HG03432 (cell line): ENCODE results near the gene SPEM2.

Source experiments
- ATAC-seq: cut with Tn5 transposase; IDR thresholded peaks from one replicate; pipeline ENCODE4 v1.9.1; 2021; ENCODE audit warnings: mild to moderate bottlenecking, moderate library complexity; ENCODE audit not compliant: unreplicated experiment

SPEM2 gene

GRCh38 chr17:7440113-7440833 is 14.9 kb downstream of the SPEM2 start:
- ATAC-seq, result no peak

- ATAC-seq, result no peak
These were observed 15.4 kb downstream of the SPEM2 start for GRCh38 chr17:7440834-7441195.

- ATAC-seq, result no peak
These were observed 15.8 kb downstream of the SPEM2 start for GRCh38 chr17:7441266-7441665.

- no peak for ATAC-seq
These were observed 16.7 kb downstream of the SPEM2 start for GRCh38 chr17:7442142-7442541.

- no peak for ATAC-seq
These were observed 18.4 kb downstream of the SPEM2 start for GRCh38 chr17:7443499-7444485.

- ATAC-seq, result no peak
These were observed 19.5 kb downstream of the SPEM2 start, which contains the start of gene CHRNB1 for GRCh38 chr17:7444682-7445618. CHRNB1 (plus strand) TSS chr17:7445061; CDS start chr17:7445128, 67 bp downstream.

GRCh38 chr17:7445619-7445968 is 20.2 kb downstream of the SPEM2 start:
- ATAC-seq, result no peak

GRCh38 chr17:7448461-7448860 is 23.0 kb downstream of the SPEM2 start:
- ATAC-seq, result no peak

GRCh38 chr17:7459961-7460545 is 34.6 kb downstream of the SPEM2 start:
- no peak for ATAC-seq

- ATAC-seq, result no peak
These were observed 35.6 kb downstream of the SPEM2 start for GRCh38 chr17:7460850-7461660.

GRCh38 chr17:7462474-7463371 is 37.3 kb downstream of the SPEM2 start:
- no peak for ATAC-seq

- ATAC-seq, result no peak
These were observed 38.0 kb downstream of the SPEM2 start for GRCh38 chr17:7463372-7463846.

- no peak for ATAC-seq
These were observed 38.7 kb downstream of the SPEM2 start for GRCh38 chr17:7464081-7464480.

GRCh38 chr17:7465597-7466275 is 40.3 kb downstream of the SPEM2 start:
- no peak for ATAC-seq

- ATAC-seq, result no peak
These were observed 40.9 kb downstream of the SPEM2 start for GRCh38 chr17:7466318-7466638.

- ATAC-seq, result no peak
These were observed 41.4 kb downstream of the SPEM2 start for GRCh38 chr17:7466639-7467341.

GRCh38 chr17:7467498-7467897 is 42.1 kb downstream of the SPEM2 start:
- no peak for ATAC-seq

- ATAC-seq, result no peak
These were observed 42.9 kb downstream of the SPEM2 start for GRCh38 chr17:7468290-7468689.
